T follicular helper cell (primary cell): Measurements from ENCODE around the gene IGHMBP2.

ENCODE experiments used
- DNase-seq: peaks from one replicate; pipeline ENCODE4 v3.0.0-alpha.2; 2020; ENCODE audit warnings: low read depth

Gene IGHMBP2

GRCh38 chr11:68927280-68928135 is 23.8 kb downstream of the IGHMBP2 start:
- no peak for DNase-seq

DNA sequence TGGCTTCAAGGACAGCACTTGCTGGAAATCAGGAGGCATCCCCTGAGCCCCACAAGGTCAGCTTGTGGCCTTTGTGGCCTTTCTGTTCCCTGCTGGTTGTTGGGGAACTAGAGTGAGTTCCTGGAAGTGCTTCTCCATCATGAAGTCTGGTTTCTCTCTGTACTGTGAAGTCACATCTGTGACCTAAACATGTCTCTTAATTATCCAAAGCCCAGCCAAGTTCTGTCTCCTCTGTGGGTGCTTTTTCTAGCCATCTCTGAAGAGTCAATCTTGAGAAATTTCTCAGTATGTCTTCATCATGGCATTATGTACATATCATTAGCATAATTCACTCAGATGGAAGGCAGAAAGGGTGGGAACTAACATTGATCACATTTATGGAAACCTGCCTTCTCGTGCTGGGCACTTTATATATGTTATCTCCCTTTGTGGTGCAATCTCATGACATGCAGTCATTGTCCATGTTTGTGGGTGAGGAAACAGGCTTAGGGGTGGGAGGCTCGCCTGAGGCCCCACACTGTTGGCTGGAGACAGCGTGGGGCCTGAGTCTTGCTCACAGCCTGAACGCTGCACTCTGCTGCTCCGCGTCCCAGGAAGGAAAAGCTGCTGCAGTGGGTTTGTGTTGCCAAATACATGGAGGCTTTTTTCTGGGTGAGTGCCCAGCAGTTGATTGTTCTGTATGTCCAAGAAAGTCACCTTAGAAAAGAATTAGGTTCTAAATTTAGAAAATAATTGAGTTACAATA is 24.6 kb downstream of the IGHMBP2 start:
- DNase-seq: no peak

DNA sequence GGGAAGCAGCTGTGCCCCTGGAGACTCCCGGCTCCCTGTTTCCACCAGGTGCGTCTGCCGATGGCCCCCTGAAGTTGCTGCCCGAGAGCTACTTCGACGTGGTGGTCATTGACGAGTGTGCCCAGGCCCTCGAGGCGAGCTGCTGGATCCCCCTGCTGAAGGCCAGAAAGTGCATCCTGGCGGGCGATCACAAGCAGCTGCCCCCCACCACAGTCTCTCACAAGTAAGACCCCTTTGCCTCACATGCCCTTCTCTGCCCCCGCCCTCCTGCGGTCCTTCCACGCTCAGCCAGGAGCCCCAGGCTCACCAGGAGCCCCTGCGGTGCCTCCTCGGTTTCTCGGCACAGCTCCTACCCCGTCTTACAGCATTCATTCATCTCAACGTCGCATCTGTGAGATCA is 25.4 kb downstream of the IGHMBP2 start:
- no peak for DNase-seq

- DNase-seq: no peak
Observed at GRCh38 chr11:68929706-68930570, 26.2 kb downstream of the IGHMBP2 start.

- no peak for DNase-seq
Observed at GRCh38 chr11:68930991-68931855, 27.5 kb downstream of the IGHMBP2 start.

DNA sequence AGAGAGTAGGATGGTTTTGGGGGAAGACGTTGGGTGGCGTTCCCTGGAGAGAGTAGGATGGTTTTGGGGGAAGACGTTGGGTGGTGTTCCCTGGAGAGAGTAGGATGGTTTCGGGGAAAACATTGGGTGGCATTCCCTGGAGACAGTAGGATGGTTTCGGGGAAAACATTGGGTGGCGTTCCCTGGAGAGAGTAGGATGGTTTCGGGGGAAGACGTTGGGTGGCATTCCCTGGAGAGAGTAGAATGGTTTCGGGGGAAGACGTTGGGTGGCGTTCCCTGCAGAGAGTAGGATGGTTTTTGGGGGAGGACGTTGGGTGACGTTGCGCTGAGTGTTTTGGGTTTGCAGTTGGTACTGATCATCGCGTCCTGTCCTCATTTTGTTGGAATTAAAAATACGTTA is 28.2 kb downstream of the IGHMBP2 start:
- DNase-seq: no peak

DNA sequence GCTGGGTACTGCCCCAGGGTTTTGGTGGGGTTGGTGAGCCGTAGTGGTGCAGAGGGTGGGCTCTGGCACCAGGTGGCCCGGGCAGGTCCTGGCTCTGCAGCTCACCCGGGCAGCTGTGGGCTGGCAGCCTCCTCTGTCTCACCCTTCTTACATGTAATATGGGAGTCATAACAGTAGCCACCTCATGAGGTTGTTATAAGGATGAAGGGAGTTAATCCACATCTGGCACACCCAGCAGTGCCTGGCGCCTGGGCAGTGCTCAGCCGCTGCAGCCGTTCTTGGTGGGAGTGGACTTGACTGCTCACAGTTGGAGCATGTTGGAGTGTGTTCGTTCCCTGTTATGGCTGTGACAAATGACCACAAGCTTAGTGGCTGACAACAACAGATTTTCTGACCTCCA is 28.7 kb downstream of the IGHMBP2 start:
- DNase-seq: no peak

- DNase-seq: no peak
Observed at GRCh38 chr11:68932933-68933577, 29.4 kb downstream of the IGHMBP2 start.

DNA sequence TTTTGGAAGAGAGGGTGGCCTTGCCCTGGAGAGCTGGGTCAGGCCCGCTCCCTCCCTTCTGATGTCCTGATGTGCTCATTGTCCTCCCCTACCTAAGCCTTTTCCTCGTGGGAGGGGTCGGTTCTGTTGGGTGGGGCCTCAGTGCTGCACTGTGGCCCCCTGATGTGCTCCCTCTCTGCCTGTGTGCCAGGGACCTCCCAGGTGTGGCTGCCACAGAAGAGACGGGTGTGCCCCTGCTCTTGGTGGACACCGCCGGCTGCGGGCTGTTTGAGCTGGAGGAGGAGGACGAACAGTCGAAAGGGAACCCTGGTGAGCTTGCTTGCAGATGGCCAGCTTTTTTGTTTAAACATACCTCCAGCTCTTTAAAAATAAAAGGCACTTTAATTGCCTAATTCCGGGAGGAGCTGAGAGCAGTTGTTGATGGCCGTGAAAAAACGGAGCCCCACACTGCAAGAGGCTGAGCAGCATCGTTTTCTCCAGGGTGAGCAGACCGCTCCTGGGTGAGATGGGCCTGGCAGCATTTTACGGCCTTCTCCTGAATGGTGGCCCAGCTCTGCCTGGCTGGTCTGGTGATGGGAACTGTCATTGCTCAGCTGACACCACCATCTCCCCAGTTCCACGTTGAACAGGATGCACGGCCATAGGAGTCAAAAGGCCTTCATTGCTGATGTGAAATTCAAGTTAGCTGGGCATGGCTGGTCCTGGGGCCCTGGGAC is 30.1 kb downstream of the IGHMBP2 start:
- no peak for DNase-seq

- no peak for DNase-seq
Observed at GRCh38 chr11:68934321-68934645, 30.6 kb downstream of the IGHMBP2 start.

- DNase-seq: no peak
Observed at GRCh38 chr11:68934666-68935065, 31.0 kb downstream of the IGHMBP2 start.

DNA sequence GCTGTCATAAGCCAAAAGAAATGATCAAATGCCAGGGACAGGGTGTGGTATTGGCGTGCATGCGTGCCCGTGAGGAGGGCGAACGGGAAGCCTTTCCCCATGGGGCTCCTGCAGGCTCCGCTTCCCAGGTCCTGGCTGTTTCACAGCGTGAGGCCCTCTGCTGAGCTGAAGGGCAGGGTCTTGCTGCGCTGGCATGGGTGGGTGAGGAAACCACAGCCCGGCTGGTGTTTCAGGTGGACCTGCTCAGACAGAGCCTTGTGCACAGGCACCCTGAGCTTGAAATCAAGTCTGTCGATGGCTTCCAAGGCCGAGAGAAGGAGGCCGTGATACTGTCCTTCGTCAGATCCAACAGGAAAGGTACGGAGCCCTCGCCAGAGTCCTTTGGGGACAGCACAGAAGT is 31.4 kb downstream of the IGHMBP2 start:
- DNase-seq: no peak

GRCh38 chr11:68935516-68936357 is 32.0 kb downstream of the IGHMBP2 start:
- DNase-seq: no peak

- DNase-seq: no peak
Observed at GRCh38 chr11:68936358-68936636, 32.6 kb downstream of the IGHMBP2 start.

DNA sequence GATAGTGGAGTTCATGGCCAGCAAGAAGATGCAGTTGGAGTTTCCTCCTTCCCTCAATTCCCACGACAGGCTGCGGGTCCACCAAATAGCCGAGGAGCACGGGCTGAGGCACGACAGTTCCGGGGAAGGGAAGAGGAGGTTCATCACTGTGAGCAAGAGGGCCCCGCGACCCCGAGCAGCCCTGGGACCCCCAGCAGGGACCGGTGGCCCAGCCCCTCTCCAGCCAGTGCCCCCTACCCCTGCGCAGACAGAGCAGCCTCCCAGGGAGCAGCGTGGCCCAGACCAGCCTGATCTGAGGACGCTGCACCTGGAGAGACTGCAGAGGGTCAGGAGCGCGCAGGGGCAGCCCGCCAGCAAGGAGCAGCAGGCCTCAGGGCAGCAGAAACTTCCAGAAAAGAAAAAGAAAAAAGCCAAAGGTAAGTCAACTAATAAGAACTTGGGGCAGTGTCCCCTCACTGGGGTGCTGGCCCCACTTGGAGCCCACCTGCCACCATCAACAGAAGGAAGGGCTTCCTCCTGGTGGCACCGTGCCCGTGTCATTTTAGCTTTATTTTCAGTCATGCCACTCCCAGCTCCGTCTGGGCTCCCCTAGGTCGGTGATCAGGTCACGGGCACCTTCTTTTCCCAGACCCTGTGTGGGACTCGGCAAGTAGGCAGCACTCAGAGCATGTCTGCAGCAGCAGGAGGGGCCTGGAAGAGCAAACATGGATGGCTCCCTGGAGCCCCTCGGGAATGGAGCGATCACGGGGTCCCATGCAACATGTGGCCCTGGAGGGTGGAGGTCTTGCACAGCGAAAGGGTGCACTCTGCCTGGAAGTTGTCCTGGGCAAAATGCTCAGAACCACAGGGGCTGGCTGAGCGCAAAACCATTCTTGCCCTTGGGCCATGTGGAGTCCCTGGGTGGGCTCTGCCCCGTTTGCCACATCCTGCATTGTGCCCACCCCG is 33.3 kb downstream of the IGHMBP2 start:
- DNase-seq: no peak

GRCh38 chr11:68938088-68938487 is 34.4 kb downstream of the IGHMBP2 start:
- no peak for DNase-seq

- no peak for DNase-seq
Observed at GRCh38 chr11:68938816-68939582, 35.3 kb downstream of the IGHMBP2 start.
